Astrocyte (in vitro differentiated cells and primary cell): ENCODE results near the gene CDH23. TPM values are rescaled to one million over a fixed set of nuclear protein-coding genes. Genes with fewer than 3 reads are reported as not detected.

Experiments
- DNase-seq: peaks from one replicate; pipeline ENCODE4 v3.0.0-alpha.2; 2010; ENCODE audit warnings: low read depth
- FAIRE-seq: peaks from 2 replicates; lab custom pipeline; 2011; peaks lifted over from hg19 to GRCh38; lab: Jason Lieb, UNC
- H2AFZ ChIP-seq: 2 replicates; pipeline ENCODE4 v1.6.0; 2012; ENCODE audit warnings: low read depth, low read length, inconsistent platforms
- H3K27ac ChIP-seq: 2 replicates; pipeline ENCODE4 v1.5.1; 2011; ENCODE audit warnings: low read depth, low read length, inconsistent platforms
- H3K27me3 ChIP-seq: 2 replicates; pipeline ENCODE4 v1.6.0; 2011; ENCODE audit warnings: low read length, inconsistent platforms; ENCODE audit not compliant: insufficient read depth
- H3K36me3 ChIP-seq: 2 replicates; pipeline ENCODE4 v1.5.1; 2011; ENCODE audit warnings: low read length, inconsistent platforms; ENCODE audit not compliant: insufficient read depth
- H3K4me1 ChIP-seq: 2 replicates; pipeline ENCODE4 v1.5.1; 2011; ENCODE audit warnings: low read length, inconsistent platforms; ENCODE audit not compliant: insufficient read depth
- H3K4me2 ChIP-seq: 2 replicates; pipeline ENCODE4 v1.6.0; 2012; ENCODE audit warnings: low read length, inconsistent platforms
- H3K4me3 ChIP-seq: 2 replicates; pipeline ENCODE4 v1.5.1; 2011; ENCODE audit warnings: low read depth, mild to moderate bottlenecking, low read length, inconsistent platforms; ENCODE audit not compliant: insufficient read depth
- H3K79me2 ChIP-seq: 2 replicates; pipeline ENCODE4 v1.6.0; 2012; ENCODE audit warnings: mild to moderate bottlenecking, low read length, inconsistent platforms; ENCODE audit not compliant: insufficient read depth
- H3K9ac ChIP-seq: 2 replicates; pipeline ENCODE4 v1.6.0; 2012; ENCODE audit warnings: mild to moderate bottlenecking, low read length, inconsistent platforms
- H3K9me3 ChIP-seq: 2 replicates; pipeline ENCODE4 v1.5.1; 2012; ENCODE audit warnings: low read depth, mild to moderate bottlenecking, low read length, inconsistent platforms; ENCODE audit not compliant: insufficient read depth
- H4K20me1 ChIP-seq: 2 replicates; pipeline ENCODE4 v1.6.0; 2012; ENCODE audit warnings: low read length, inconsistent platforms; ENCODE audit not compliant: insufficient read depth
- H3K27ac Mint-ChIP-seq: one replicate; pipeline ENCODE4 v1.8.0; 2021; ENCODE audit warnings: mild to moderate bottlenecking, mixed read lengths; ENCODE audit not compliant: unreplicated experiment
- H3K27me3 Mint-ChIP-seq: one replicate; pipeline ENCODE4 v1.8.0; 2021; ENCODE audit warnings: low read depth, mixed read lengths; ENCODE audit not compliant: unreplicated experiment
- H3K36me3 Mint-ChIP-seq: one replicate; pipeline ENCODE4 v1.8.0; 2021; ENCODE audit warnings: low read depth, mixed read lengths; ENCODE audit not compliant: unreplicated experiment
- H3K4me1 Mint-ChIP-seq: one replicate; pipeline ENCODE4 v1.8.0; 2021; ENCODE audit warnings: low read depth, mixed read lengths; ENCODE audit not compliant: unreplicated experiment
- H3K4me3 Mint-ChIP-seq: one replicate; pipeline ENCODE4 v1.8.0; 2021; ENCODE audit warnings: mild to moderate bottlenecking, moderate library complexity, mixed read lengths; ENCODE audit not compliant: unreplicated experiment
- H3K9me3 Mint-ChIP-seq: one replicate; pipeline ENCODE4 v1.8.0; 2021; ENCODE audit warnings: mild to moderate bottlenecking, mixed read lengths; ENCODE audit not compliant: unreplicated experiment
- EZH2 ChIP-seq: IDR thresholded peaks from 2 replicates; pipeline ENCODE4 v1.6.1; 2012; ENCODE audit warnings: mild to moderate bottlenecking, low read length, inconsistent platforms; ENCODE audit not compliant: insufficient read depth
- total RNA-seq: library from RNA; stranded (reverse); gene quantifications from 2 replicates; pipeline ENCODE4 v1.2.1, GENCODE V29; 2021
- TF ChIP-seq, protein P1 (sequence below): IDR thresholded peaks from 2 replicates; pipeline ENCODE4 v1.5.1; 2011; ENCODE audit warnings: low read depth, mild to moderate bottlenecking, inconsistent platforms, low read length, moderate library complexity; ENCODE audit not compliant: insufficient read depth

CDH23 gene
- total RNA-seq, 1 donor from 2014 or later: not detected

GRCh38 chr10:71587941-71588573 lies 191.3 kb downstream of the CDH23 start:
- Histone ChIP-seq H2AFZ (no peak overlapping the region), H3K27ac (peak overlapping the region; percentile 78), H3K4me1 (peaks cover 37% of the 10 kb centered on the region), H3K4me2 (peak overlapping the region; percentile 14), H3K36me3 (no peaks in the 10 kb centered on the region), H4K20me1 (no peaks in the 10 kb centered on the region), H3K9ac (peak overlapping the region; percentile 73), H3K9me3 (no peaks in the 10 kb centered on the region), H3K27me3 (peaks cover 3% of the 10 kb centered on the region), H3K79me2 (no peaks in the 10 kb centered on the region), H3K4me3 (no peak overlapping the region)
- no peak for FAIRE-seq
- peak; percentile 14 for DNase-seq
- no peak overlapping the region for H3K27ac Mint-ChIP-seq
- peaks cover 36% of the 10 kb centered on the region for H3K27me3 Mint-ChIP-seq
- no peaks in the 10 kb centered on the region for H3K9me3 Mint-ChIP-seq
- TF ChIP-seq, protein P1, sequence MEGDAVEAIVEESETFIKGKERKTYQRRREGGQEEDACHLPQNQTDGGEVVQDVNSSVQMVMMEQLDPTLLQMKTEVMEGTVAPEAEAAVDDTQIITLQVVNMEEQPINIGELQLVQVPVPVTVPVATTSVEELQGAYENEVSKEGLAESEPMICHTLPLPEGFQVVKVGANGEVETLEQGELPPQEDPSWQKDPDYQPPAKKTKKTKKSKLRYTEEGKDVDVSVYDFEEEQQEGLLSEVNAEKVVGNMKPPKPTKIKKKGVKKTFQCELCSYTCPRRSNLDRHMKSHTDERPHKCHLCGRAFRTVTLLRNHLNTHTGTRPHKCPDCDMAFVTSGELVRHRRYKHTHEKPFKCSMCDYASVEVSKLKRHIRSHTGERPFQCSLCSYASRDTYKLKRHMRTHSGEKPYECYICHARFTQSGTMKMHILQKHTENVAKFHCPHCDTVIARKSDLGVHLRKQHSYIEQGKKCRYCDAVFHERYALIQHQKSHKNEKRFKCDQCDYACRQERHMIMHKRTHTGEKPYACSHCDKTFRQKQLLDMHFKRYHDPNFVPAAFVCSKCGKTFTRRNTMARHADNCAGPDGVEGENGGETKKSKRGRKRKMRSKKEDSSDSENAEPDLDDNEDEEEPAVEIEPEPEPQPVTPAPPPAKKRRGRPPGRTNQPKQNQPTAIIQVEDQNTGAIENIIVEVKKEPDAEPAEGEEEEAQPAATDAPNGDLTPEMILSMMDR: no peak
- TF ChIP-seq EZH2: no peak
- no peak overlapping the region for H3K4me3 Mint-ChIP-seq
- H3K4me1 Mint-ChIP-seq: peaks cover 2% of the 10 kb centered on the region
- no peaks in the 10 kb centered on the region for H3K36me3 Mint-ChIP-seq

DNA sequence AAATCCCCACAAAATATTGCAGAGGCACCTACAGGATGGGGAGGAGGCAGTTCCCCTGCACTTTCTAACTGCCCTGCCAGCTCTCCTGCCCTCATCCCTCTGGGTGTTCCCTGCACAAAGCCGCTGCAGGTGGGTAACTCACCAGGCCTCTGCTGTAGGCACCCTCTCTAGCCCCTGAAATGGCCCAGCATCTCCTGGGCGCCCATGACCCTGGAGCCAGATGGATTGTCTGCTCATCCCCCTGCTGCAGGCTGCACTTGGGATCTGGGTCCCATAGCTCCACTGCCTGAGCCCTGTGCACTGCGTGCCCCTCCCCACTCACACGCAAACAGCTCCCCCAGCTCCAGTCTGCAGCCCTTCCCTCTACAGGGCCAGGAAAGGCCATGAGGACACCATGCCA lies 192.0 kb downstream of the CDH23 start:
- no peaks in the 10 kb centered on the region for H3K36me3 ChIP-seq
- DNase-seq: no peak
- no peaks in the 10 kb centered on the region for H3K9me3 ChIP-seq
- H3K4me1 ChIP-seq: peaks cover 37% of the 10 kb centered on the region
- FAIRE-seq: no peak
- no peak for TF ChIP-seq EZH2
- TF ChIP-seq, protein P1: no peak
- Mint-ChIP-seq H3K4me3 (no peak overlapping the region), H3K9me3 (no peaks in the 10 kb centered on the region), H3K27me3 (peaks cover 42% of the 10 kb centered on the region), H3K27ac (no peak overlapping the region), H3K4me1 (peaks cover 2% of the 10 kb centered on the region), H3K36me3 (no peaks in the 10 kb centered on the region)
- H4K20me1 ChIP-seq: no peaks in the 10 kb centered on the region
- H3K4me3 ChIP-seq: no peak overlapping the region
- no peak overlapping the region for H2AFZ ChIP-seq
- no peak overlapping the region for H3K4me2 ChIP-seq
- peaks cover 3% of the 10 kb centered on the region for H3K27me3 ChIP-seq
- peak overlapping the region; percentile 52 for H3K9ac ChIP-seq
- no peak overlapping the region for H3K27ac ChIP-seq
- no peaks in the 10 kb centered on the region for H3K79me2 ChIP-seq
